HG03439 (cell line): ENCODE data around the gene PCDHB7.
"Not testable (repeated sequence)": the region's sequence is repeated elsewhere in the genome, so short reads cannot be mapped to it uniquely, and the experiment has no call there.

Experiments
- ATAC-seq: cut with Tn5 transposase; IDR thresholded peaks from one replicate; pipeline ENCODE4 v1.9.1; 2021; ENCODE audit warnings: mild to moderate bottlenecking, moderate library complexity; ENCODE audit not compliant: unreplicated experiment

Gene PCDHB7

GRCh38 chr5:141172381-141173204 lies at the start of gene PCDHB7:
Gene PCDHB7, plus strand, starts transcription at chr5:141172644. Its CDS starts 192 bp downstream, at chr5:141172836.
- ATAC-seq, result no peak

DNA sequence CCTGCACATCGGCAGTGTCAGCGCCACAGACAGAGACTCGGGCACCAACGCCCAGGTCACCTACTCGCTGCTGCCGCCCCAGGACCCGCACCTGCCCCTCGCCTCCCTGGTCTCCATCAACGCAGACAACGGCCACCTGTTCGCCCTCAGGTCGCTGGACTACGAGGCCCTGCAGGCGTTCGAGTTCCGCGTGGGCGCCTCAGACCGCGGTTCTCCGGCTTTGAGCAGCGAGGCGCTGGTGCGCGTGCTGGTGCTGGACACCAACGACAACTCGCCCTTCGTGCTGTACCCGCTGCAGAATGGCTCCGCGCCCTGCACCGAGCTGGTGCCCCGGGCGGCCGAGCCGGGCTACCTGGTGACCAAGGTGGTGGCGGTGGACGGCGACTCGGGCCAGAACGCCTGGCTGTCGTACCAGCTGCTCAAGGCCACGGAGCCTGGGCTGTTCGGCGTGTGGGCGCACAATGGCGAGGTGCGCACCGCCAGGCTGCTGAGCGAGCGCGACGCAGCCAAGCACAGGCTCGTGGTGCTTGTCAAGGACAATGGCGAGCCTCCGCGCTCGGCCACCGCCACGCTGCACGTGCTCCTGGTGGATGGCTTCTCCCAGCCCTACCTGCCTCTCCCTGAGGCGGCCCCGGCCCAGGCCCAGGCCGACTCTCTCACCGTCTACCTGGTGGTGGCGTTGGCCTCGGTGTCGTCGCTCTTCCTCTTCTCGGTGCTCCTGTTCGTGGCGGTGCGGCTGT lies 48.9 kb upstream of the PCDHB7 start:
- ATAC-seq, result not testable (repeated sequence)

GRCh38 chr5:141127305-141127704 lies 45.1 kb upstream of the PCDHB7 start:
- no peak for ATAC-seq

GRCh38 chr5:141135030-141135717 lies 37.3 kb upstream of the PCDHB7 start, which contains the start of gene PCDHB5:
Gene PCDHB5, plus strand, starts transcription at chr5:141135206. Its CDS starts 229 bp downstream, at chr5:141135435.
- ATAC-seq, result no peak

GRCh38 chr5:141135718-141136266 lies 36.7 kb upstream of the PCDHB7 start:
- no peak for ATAC-seq

- not testable (repeated sequence) for ATAC-seq
Measured at GRCh38 chr5:141137346-141137745, 35.1 kb upstream of the PCDHB7 start.

DNA sequence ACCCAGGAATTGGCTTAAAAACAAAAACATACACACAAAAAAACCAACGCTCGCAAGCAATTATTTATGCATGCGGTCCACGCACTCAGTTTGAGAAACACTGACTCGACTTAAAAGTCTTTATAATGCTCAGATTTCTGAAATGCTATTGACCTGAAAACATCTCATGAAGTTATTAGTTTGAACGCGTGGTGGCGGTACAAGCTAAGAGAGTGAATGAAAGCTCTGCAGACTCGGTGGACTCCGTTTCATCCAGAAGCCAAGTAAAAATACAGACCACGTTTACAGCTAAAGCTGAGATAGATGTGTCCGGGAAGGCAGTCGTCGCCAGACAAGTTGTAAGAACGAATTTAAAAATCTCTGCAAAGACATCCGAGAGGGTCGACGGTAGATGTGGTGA lies 22.6 kb upstream of the PCDHB7 start, which contains the start of gene PCDHB6:
Gene PCDHB6, plus strand, starts transcription at position 246 of the 400 bp plus-strand sequence. CDS start 201 bp downstream, outside the sequence.
- no peak for ATAC-seq

GRCh38 chr5:141150224-141150992 lies 22.0 kb upstream of the PCDHB7 start:
- ATAC-seq, result no peak

DNA sequence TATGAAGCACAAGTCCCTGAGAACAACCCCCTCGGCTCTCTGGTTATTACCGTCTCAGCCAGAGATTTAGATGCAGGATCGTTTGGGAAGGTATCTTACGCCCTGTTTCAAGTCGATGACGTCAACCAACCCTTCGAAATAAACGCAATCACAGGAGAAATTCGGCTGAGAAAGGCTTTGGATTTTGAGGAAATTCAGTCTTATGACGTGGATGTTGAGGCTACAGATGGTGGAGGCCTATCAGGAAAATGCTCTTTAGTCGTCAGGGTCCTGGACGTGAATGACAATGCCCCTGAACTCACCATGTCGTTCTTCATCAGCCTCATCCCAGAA lies 21.5 kb upstream of the PCDHB7 start:
- no peak for ATAC-seq

GRCh38 chr5:141151632-141152031 lies 20.8 kb upstream of the PCDHB7 start:
- ATAC-seq, result not testable (repeated sequence)

- not testable (repeated sequence) for ATAC-seq
Measured at GRCh38 chr5:141152096-141152495, 20.3 kb upstream of the PCDHB7 start.

GRCh38 chr5:141155540-141156374 lies 16.7 kb upstream of the PCDHB7 start:
- no peak for ATAC-seq

GRCh38 chr5:141157356-141157755 lies 15.1 kb upstream of the PCDHB7 start:
- not testable (repeated sequence) for ATAC-seq

- not testable (repeated sequence) for ATAC-seq
Measured at GRCh38 chr5:141157901-141158300, 14.5 kb upstream of the PCDHB7 start.

- not testable (repeated sequence) for ATAC-seq
Measured at GRCh38 chr5:141174291-141175104, 2.1 kb downstream of the PCDHB7 start.

DNA sequence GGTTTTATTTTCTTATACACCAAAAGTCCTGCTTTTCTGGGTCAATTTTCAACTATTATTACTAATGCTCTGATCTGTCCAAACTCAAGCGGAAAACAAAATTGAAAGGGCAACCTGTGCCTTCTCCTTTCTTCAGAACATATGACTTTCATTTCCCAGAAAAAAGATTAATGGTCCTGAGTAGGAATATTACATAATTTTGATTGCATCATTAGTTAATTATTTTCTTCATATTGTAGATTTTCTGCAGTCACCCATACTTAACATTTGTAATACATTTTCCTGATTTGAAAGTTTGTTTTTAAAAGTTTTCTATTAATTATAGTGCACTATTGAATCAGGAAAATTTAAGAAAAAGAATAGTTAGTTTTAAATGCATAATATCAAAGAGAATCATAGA lies 3.5 kb downstream of the PCDHB7 start:
- no peak for ATAC-seq

DNA sequence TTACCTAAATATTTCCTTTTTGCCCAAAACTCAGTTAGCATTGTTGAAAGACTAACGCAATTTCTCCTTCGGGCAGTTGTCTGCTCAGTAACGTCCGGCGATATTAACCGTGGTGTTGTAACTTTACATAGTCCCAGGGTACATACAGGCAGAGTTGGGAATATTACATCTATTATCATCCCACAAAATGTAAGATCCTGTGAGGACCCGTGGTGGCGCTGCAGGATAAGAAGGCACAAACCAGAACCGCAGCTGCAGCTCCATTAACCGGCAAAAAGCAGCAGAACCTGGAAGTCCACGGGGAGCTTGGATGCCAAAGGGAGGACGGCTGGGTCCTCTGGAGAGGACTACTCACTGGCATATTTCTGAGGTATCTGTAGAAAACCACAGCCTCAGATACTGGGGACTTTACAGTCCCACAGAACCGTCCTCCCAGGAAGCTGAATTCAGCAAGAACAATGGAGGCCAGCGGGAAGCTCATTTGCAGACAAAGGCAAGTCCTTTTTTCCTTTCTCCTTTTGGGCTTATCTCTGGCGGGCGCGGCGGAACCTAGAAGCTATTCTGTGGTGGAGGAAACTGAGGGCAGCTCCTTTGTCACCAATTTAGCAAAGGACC lies 5.2 kb downstream of the PCDHB7 start, which contains the start of gene PCDHB8:
Gene PCDHB8, plus strand, starts transcription at position 214 of the 615 bp plus-strand sequence. Its CDS starts 245 bp downstream, at position 459.
- ATAC-seq, result not testable (repeated sequence)

DNA sequence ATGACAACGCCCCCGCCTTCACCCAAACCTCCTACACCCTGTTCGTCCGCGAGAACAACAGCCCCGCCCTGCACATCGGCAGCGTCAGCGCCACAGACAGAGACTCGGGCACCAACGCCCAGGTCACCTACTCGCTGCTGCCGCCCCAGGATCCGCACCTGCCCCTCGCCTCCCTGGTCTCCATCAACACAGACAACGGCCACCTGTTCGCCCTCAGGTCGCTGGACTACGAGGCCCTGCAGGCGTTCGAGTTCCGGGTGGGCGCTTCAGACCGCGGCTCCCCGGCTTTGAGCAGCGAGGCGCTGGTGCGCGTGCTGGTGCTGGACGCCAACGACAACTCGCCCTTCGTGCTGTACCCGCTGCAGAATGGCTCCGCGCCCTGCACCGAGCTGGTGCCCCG lies 6.9 kb downstream of the PCDHB7 start:
- not testable (repeated sequence) for ATAC-seq
